Adrenal gland (tissue), 12 donors: Measurements from ENCODE around the gene KRT72. TPM values are rescaled to one million over a fixed set of nuclear protein-coding genes. Genes with fewer than 3 reads are reported as not detected.

Source experiments
- DNase-seq, 7 donors: peaks; one replicate each; pipeline ENCODE4 v3.0.0-alpha.2; 2019 to 2020
- H3K27ac ChIP-seq, 5 donors: fragments of 200-600 bp; sonication (generic) in 4 of 5; 1 replicate in 3 of 5; 2 replicates in 2 of 5; pipeline versions ENCODE4 v1.5.1 to v1.8.0; 2016 to 2020; ENCODE audit warnings: mild to moderate bottlenecking in 1 of 5
- H3K27me3 ChIP-seq: fragments of 200-600 bp; 2 replicates; pipeline ENCODE4 v1.8.0; 2021
- H3K36me3 ChIP-seq, 2 donors: fragments of 200-600 bp; replicated peaks in 1 of 2; 1 replicate in 1 of 2; 2 replicates in 1 of 2; pipeline versions ENCODE4 v1.5.1 to v1.8.0; 2018 to 2022
- H3K4me1 ChIP-seq, 2 donors: fragments of 200-600 bp; replicated peaks in 1 of 2; 1 replicate in 1 of 2; 2 replicates in 1 of 2; pipeline versions ENCODE4 v1.5.1 to v1.8.0; 2018 to 2021
- H3K4me3 ChIP-seq, 4 donors: fragments of 200-600 bp; sonication (generic) in 3 of 4; one replicate each; pipeline ENCODE4 v1.5.1; 2016 to 2018
- H3K9me3 ChIP-seq, 3 donors: fragments of 200-600 bp; sonication (generic) in 1 of 3; replicated peaks in 1 of 3; 1 replicate in 2 of 3; 2 replicates in 1 of 3; pipeline versions ENCODE4 v1.5.1 to v1.8.0; 2016 to 2021
- POLR2A ChIP-seq, 2 donors: fragments of 450-650 bp; IDR thresholded peaks; one replicate each; pipeline ENCODE4 v1.6.1; 2017; ENCODE audit warnings: antibody characterized with exemption in 2 of 2, mild to moderate bottlenecking in 2 of 2, moderate library complexity in 1 of 2
- WGBS, 4 donors: extraction: QIAGEN DNeasy Blood & Tissue Kit in 2 of 4; methylation state at CpG; one replicate each; pipeline versions ENCODE4 v1.1.5 to v1.1.7; 2013 to 2017; 5-methylcytosine and 5-hydroxymethylcytosine counted together
- intact Hi-C, 2 donors: fragments of 100-400 bp; cut with DNase I; formaldehyde crosslinking; loops; one replicate each; pipeline versions ENCODE4 v1.14.1 to v1.15.0; 2022 to 2023
- polyA plus RNA-seq, 3 donors: library from polyadenylated mRNA; stranded (reverse); fragments of 200-250 nt in 2 of 3; fragments of 350-450 nt in 1 of 3; fragmentation: Illumina TruSeq in 1 of 3; extraction: RNeasy Lipid Tissue Mini Kit (QIAGEN cat#74804) in 1 of 3; gene quantifications; one replicate each; pipeline ENCODE4 v1.2.3, GENCODE V29; 2013 to 2014
- total RNA-seq, 9 donors: library from RNA; depleted of rRNA in 4 of 9; stranded (reverse); fragments of >200 nt in 4 of 9; fragments of 120-200 nt in 1 of 9; fragmentation: NEBNext Ultra II Directional in 1 of 9; extraction: Animal tissue kit (Norgen Biotek cat#: 25700) in 1 of 9; gene quantifications; one replicate each; pipeline versions ENCODE4 v1.1.0 to v1.2.4, GENCODE V29; 2013 to 2023
- TF ChIP-seq, protein P1 (sequence below), 6 experiments: fragments of 450-650 bp in 4 of 6; fragments of 200-600 bp in 2 of 6; sonication (generic) in 1 of 6; IDR thresholded peaks; 1 replicate in 5 of 6; 2 replicates in 1 of 6; pipeline versions ENCODE4 v1.5.1 to v1.8.0; 2016 to 2021; ENCODE audit warnings: antibody characterized with exemption in 6 of 6, mild to moderate bottlenecking in 2 of 6, moderate library complexity in 1 of 6
- donor health status: healthy with polysubstance abuse.
- donor health status: Bipolar disorder and iron deficiency.
- donor health status: DM: yes; HTN: yes; CAD: no.
- donor health status: DM: no; HTN: no; CAD: no.
- donor health status: DM: no; HTN: no; CAD: no.
- donor health status: DM: yes; HTN: yes; CAD: no.

KRT72 gene
- total and polyA plus RNA-seq, 12 donors: 0.14 to 2.7 TPM; not detected in 10

DNA sequence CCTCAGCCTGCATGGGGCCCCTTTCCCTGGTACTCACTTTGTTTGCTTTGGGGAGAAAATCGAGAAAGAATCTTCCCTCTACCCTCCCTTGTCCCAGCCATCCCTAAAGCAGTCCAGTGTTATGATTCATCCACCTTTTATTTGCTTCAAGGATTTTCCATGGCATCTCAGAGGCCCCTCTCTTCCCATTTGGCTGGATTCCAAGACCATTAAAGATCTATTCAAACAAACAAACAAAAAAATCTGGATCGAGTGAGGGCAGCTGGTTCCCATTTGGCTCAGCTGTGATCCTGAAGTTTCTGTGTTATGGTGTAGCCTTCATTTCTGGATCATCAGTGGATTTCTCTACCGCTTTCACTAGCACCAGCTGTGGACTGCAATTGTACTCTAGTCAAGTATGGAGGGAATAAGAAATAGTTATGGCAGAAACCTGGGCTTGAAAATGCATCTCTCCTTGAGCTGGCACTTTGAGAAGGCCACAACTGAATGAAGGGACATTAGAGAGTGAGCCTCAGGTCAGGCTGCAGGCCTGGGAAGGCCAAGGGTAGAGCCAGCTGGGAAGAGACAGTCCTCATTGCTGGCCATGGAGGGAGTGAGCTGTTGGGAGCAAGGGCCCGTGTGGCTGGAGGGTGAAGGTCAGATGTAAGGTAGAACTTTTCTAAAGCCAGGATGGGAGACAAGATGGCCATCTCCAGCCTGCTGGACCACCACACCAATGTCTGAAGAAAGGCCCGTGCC, 62.0 kb downstream of the KRT72 start:
- Histone ChIP-seq H3K4me1 (no peaks in the 10 kb centered on the region), H3K27ac (no peak overlapping the region), H3K9me3 (no peaks in the 10 kb centered on the region), H3K4me3 (no peak overlapping the region), H3K36me3 (no peaks in the 10 kb centered on the region), H3K27me3 (no peaks in the 10 kb centered on the region)
- 49 to 57% (median 52%) methylated on average over 5 of the region's 5 CpGs for WGBS, 4 donors
- intact Hi-C loops: no loop called here
- no peak for TF ChIP-seq POLR2A (IDR thresholded peaks at IDR 0.05)
- TF ChIP-seq, protein P1, sequence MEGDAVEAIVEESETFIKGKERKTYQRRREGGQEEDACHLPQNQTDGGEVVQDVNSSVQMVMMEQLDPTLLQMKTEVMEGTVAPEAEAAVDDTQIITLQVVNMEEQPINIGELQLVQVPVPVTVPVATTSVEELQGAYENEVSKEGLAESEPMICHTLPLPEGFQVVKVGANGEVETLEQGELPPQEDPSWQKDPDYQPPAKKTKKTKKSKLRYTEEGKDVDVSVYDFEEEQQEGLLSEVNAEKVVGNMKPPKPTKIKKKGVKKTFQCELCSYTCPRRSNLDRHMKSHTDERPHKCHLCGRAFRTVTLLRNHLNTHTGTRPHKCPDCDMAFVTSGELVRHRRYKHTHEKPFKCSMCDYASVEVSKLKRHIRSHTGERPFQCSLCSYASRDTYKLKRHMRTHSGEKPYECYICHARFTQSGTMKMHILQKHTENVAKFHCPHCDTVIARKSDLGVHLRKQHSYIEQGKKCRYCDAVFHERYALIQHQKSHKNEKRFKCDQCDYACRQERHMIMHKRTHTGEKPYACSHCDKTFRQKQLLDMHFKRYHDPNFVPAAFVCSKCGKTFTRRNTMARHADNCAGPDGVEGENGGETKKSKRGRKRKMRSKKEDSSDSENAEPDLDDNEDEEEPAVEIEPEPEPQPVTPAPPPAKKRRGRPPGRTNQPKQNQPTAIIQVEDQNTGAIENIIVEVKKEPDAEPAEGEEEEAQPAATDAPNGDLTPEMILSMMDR (IDR thresholded peaks at IDR 0.05): no peak
- DNase-seq: no peak

- no peak for TF ChIP-seq POLR2A (IDR thresholded peaks at IDR 0.05)
- TF ChIP-seq, protein P1 (IDR thresholded peaks at IDR 0.05): no peak
- H3K27me3 ChIP-seq: no peaks in the 10 kb centered on the region
- no peak for DNase-seq
- H3K4me3 ChIP-seq: no peak overlapping the region
- no peaks in the 10 kb centered on the region for H3K36me3 ChIP-seq
- intact Hi-C loops: no loop called here
- H3K4me1 ChIP-seq: no peaks in the 10 kb centered on the region
- H3K9me3 ChIP-seq: no peaks in the 10 kb centered on the region
- H3K27ac ChIP-seq: no peak overlapping the region
- WGBS, 4 donors: 72 to 81% (median 76%) methylated on average over 3 of the region's 3 CpGs
Measured at GRCh38 chr12:52537101-52537500, 64.2 kb downstream of the KRT72 start.

Other genes with a start within 250 kb of the KRT72 start
- not detected for gene KRT85, start 234.0 kb downstream of the KRT72 start, total RNA-seq
- not detected for gene KRT85, start 234.0 kb downstream of the KRT72 start, polyA plus RNA-seq
- not detected for gene KRT84, start 215.8 kb downstream of the KRT72 start, total RNA-seq
- gene KRT84, start 215.8 kb downstream of the KRT72 start, polyA plus RNA-seq: not detected
- not detected for gene KRT82, start 195.1 kb downstream of the KRT72 start, total RNA-seq
- gene KRT82, start 195.1 kb downstream of the KRT72 start, polyA plus RNA-seq: not detected
- gene KRT75, start 167.1 kb downstream of the KRT72 start, total RNA-seq: not detected
- gene KRT75, start 167.1 kb downstream of the KRT72 start, polyA plus RNA-seq: not detected
- gene KRT6B, start 149.3 kb downstream of the KRT72 start, total RNA-seq: under 1 TPM in 1 of 9 donors, not detected in 8; 0.25 TPM
- gene KRT6B, start 149.3 kb downstream of the KRT72 start, polyA plus RNA-seq: under 1 TPM in 1 of 3 donors, not detected in 2; 0.20 TPM
- gene KRT6C, start 127.7 kb downstream of the KRT72 start, total RNA-seq: under 1 TPM in 1 of 9 donors, not detected in 8; 0.28 TPM
- gene KRT6C, start 127.7 kb downstream of the KRT72 start, polyA plus RNA-seq: under 1 TPM in 1 of 3 donors, not detected in 2; 0.17 TPM
- 1 to 10 TPM in 1 of 9 donors, under 1 TPM in 1, not detected in 7; 0.28 to 1.1 TPM for gene KRT6A, start 108.2 kb downstream of the KRT72 start, total RNA-seq
- 1 to 10 TPM in 1 of 3 donors, under 1 TPM in 1, not detected in 1; 0.24 to 2.7 TPM for gene KRT6A, start 108.2 kb downstream of the KRT72 start, polyA plus RNA-seq
- under 1 TPM in 4 of 9 donors, not detected in 5; 0.11 to 0.88 (median 0.37) TPM for gene KRT5, start 81.1 kb downstream of the KRT72 start, total RNA-seq
- 1 to 10 TPM in 1 of 3 donors, under 1 TPM in 1, not detected in 1; 0.56 to 4.2 TPM for gene KRT5, start 81.1 kb downstream of the KRT72 start, polyA plus RNA-seq
- gene KRT71, start 48.3 kb downstream of the KRT72 start, total RNA-seq: not detected
- gene KRT71, start 48.3 kb downstream of the KRT72 start, polyA plus RNA-seq: not detected
- gene KRT74, start 27.6 kb downstream of the KRT72 start, total RNA-seq: not detected
- gene KRT74, start 27.6 kb downstream of the KRT72 start, polyA plus RNA-seq: not detected
- gene KRT73, start 17.1 kb upstream of the KRT72 start, total RNA-seq: under 1 TPM in 1 of 9 donors, not detected in 8; 0.18 TPM
- under 1 TPM in 1 of 3 donors, not detected in 2; 0.64 TPM for gene KRT73, start 17.1 kb upstream of the KRT72 start, polyA plus RNA-seq
- not detected for gene KRT2, start 50.7 kb upstream of the KRT72 start, total RNA-seq
- under 1 TPM in 1 of 3 donors, not detected in 2; 0.16 TPM for gene KRT2, start 50.7 kb upstream of the KRT72 start, polyA plus RNA-seq
- under 1 TPM in 2 of 9 donors, not detected in 7; 0.08 to 0.67 TPM for gene KRT1, start 78.9 kb upstream of the KRT72 start, total RNA-seq
- not detected for gene KRT1, start 78.9 kb upstream of the KRT72 start, polyA plus RNA-seq
- not detected for gene KRT77, start 102.1 kb upstream of the KRT72 start, total RNA-seq
- gene KRT77, start 102.1 kb upstream of the KRT72 start, polyA plus RNA-seq: not detected
- gene KRT76, start 175.9 kb upstream of the KRT72 start, total RNA-seq: not detected
- not detected for gene KRT76, start 175.9 kb upstream of the KRT72 start, polyA plus RNA-seq
- not detected for gene KRT3, start 194.7 kb upstream of the KRT72 start, total RNA-seq
- gene KRT3, start 194.7 kb upstream of the KRT72 start, polyA plus RNA-seq: not detected
- under 1 TPM in 2 of 9 donors, not detected in 7; 0.06 to 0.18 TPM for gene KRT4, start 212.7 kb upstream of the KRT72 start, total RNA-seq
- gene KRT4, start 212.7 kb upstream of the KRT72 start, polyA plus RNA-seq: 1 to 10 TPM in 2 of 3 donors, not detected in 1; 1.0 to 6.2 TPM
- gene KRT79, start 232.8 kb upstream of the KRT72 start, total RNA-seq: not detected
- under 1 TPM in 1 of 3 donors, not detected in 2; 0.24 TPM for gene KRT79, start 232.8 kb upstream of the KRT72 start, polyA plus RNA-seq
- not detected for gene KRT78, start 247.5 kb upstream of the KRT72 start, total RNA-seq
- under 1 TPM in 1 of 3 donors, not detected in 2; 0.34 TPM for gene KRT78, start 247.5 kb upstream of the KRT72 start, polyA plus RNA-seq